Stimulated activated CD8-positive, alpha-beta memory T cell treated with anti-CD3 and anti-CD28 coated beads, Interleukin-4, amount 100 ng/mL, for 24 hours (primary cell): Measurements from ENCODE around the gene IL4I1.

Experiments used
- DNase-seq: peaks from one replicate; pipeline ENCODE4 v3.0.0-alpha.2; 2020; ENCODE audit warnings: low read depth

Gene IL4I1

GRCh38 chr19:49862391-49863253, 34.1 kb downstream of the IL4I1 start:
- no peak for DNase-seq

- no peak for DNase-seq
These were observed 34.9 kb downstream of the IL4I1 start for GRCh38 chr19:49861541-49862378.

- DNase-seq: no peak
These were observed 35.6 kb downstream of the IL4I1 start for GRCh38 chr19:49861107-49861506.

- no peak for DNase-seq
These were observed 36.2 kb downstream of the IL4I1 start for GRCh38 chr19:49860336-49861102.

GRCh38 chr19:49859682-49860335, 36.9 kb downstream of the IL4I1 start:
- DNase-seq: no peak

- DNase-seq: no peak
These were observed 38.4 kb downstream of the IL4I1 start for GRCh38 chr19:49858088-49858985.

- no peak for DNase-seq
These were observed 38.9 kb downstream of the IL4I1 start for GRCh38 chr19:49857838-49858087.

- DNase-seq: no peak
These were observed 39.4 kb downstream of the IL4I1 start for GRCh38 chr19:49857061-49857837.

GRCh38 chr19:49856574-49857021, 40.1 kb downstream of the IL4I1 start:
- no peak for DNase-seq

- no peak for DNase-seq
These were observed 40.8 kb downstream of the IL4I1 start for GRCh38 chr19:49855676-49856573.

- no peak for DNase-seq
These were observed 41.4 kb downstream of the IL4I1 start for GRCh38 chr19:49855277-49855675.

GRCh38 chr19:49854378-49855263, 42.1 kb downstream of the IL4I1 start:
- no peak for DNase-seq

GRCh38 chr19:49853852-49854377, 42.8 kb downstream of the IL4I1 start:
- DNase-seq: no peak

- DNase-seq: no peak
These were observed 44.0 kb downstream of the IL4I1 start for GRCh38 chr19:49852631-49853126.

- DNase-seq: no peak
These were observed 45.0 kb downstream of the IL4I1 start for GRCh38 chr19:49851456-49852259.

- DNase-seq: peak; percentile 79
These were observed 46.0 kb downstream of the IL4I1 start, which contains the start of gene PTOV1 for GRCh38 chr19:49850487-49851342. Gene PTOV1, plus strand, starts transcription at chr19:49851159.
